HFF-Myc (cell line): Measurements from ENCODE around the gene QSER1.

Experiments used
- DNase-seq: peaks from one replicate; pipeline ENCODE4 v3.0.0-alpha.2; 2011; ENCODE audit warnings: low read depth; ENCODE audit errors: extremely low read depth
- H3K4me3 ChIP-seq: replicated peaks from 2 replicates; pipeline ENCODE4 v1.5.1; 2011; ENCODE audit warnings: low read depth, mild to moderate bottlenecking, control low read depth, low read length
- CTCF ChIP-seq: IDR thresholded peaks from 2 replicates; pipeline ENCODE4 v1.5.1; 2012; ENCODE audit warnings: mild to moderate bottlenecking, low read depth, low read length, control low read depth; ENCODE audit errors: missing control alignments

Gene QSER1

GRCh38 chr11:33006010-33006409 lies 113.4 kb downstream of the QSER1 start:
- no peak for DNase-seq
- H3K4me3 ChIP-seq = no peak overlapping the region
- TF ChIP-seq CTCF = no peak

- H3K4me3 ChIP-seq = no peak overlapping the region
- no peak for DNase-seq
- TF ChIP-seq CTCF = no peak
These were observed 121.1 kb downstream of the QSER1 start for GRCh38 chr11:33013755-33014154.

- H3K4me3 ChIP-seq = peak within 1 kb of the TSS; percentile 66
- no peak for TF ChIP-seq CTCF
- DNase-seq = peak; percentile 72
These were observed 123.3 kb downstream of the QSER1 start, which contains the start of gene DEPDC7 for GRCh38 chr11:33015621-33016551. Gene DEPDC7 (plus strand): TSS chr11:33015878. CDS start chr11:33015956, 78 bp downstream.

- DNase-seq = no peak
- peak overlapping the region; percentile 66 for H3K4me3 ChIP-seq
- no peak for TF ChIP-seq CTCF
These were observed 124.0 kb downstream of the QSER1 start for GRCh38 chr11:33016654-33017053.

- no peak for DNase-seq
- TF ChIP-seq CTCF = no peak
- H3K4me3 ChIP-seq = peak overlapping the region; percentile 66
These were observed 124.9 kb downstream of the QSER1 start for GRCh38 chr11:33017478-33017877.

- TF ChIP-seq CTCF = no peak
- DNase-seq = no peak
- H3K4me3 ChIP-seq = no peak overlapping the region
These were observed 125.4 kb downstream of the QSER1 start for GRCh38 chr11:33017965-33018364.
